HepG2 (cell line): ENCODE data around the gene EPHA10. TPM values are rescaled to one million over a fixed set of nuclear protein-coding genes. Genes with fewer than 3 reads are reported as not detected.

Source experiments
- ATAC-seq: fragments of 200-7000 bp; cut with Tn5 transposase; 3 replicates; pipeline ENCODE4 v1.9.1; 2020; ENCODE audit warnings: mild to moderate bottlenecking, moderate library complexity
- BruUV-seq: library from RNA; stranded (reverse); fragments of 400-500 nt; replicated peaks from 2 replicates; lab custom pipeline; 2021; lab: Mats Ljungman, UMichigan
- CTCF ChIA-PET: fragments of 300-600 bp; formaldehyde crosslinking; extraction: SDS; loops from one replicate; lab custom pipeline; 2021; ENCODE audit warnings: low total read pairs, inconsistent platforms, low intra/inter-chr PET ratio; lab: Yijun Ruan, JAX
- POLR2A ChIA-PET: fragments of 350-600 bp; sonication (Branson Sonifier 250); formaldehyde crosslinking; loops from one replicate; lab custom pipeline; 2020; ENCODE audit warnings: antibody characterized with exemption, inconsistent platforms; lab: Yijun Ruan, JAX
- DNase-seq: peaks from one replicate; pipeline ENCODE4 v3.0.0-alpha.2; 2015; ENCODE audit warnings: low spot score
- FAIRE-seq: peaks from 3 replicates; lab custom pipeline; 2011; peaks lifted over from hg19 to GRCh38; lab: Jason Lieb, UNC
- H2AFZ ChIP-seq: one replicate; pipeline ENCODE4 v1.6.1; 2011; ENCODE audit warnings: low read length, inconsistent platforms
- H3K27ac ChIP-seq: fragments of 300-600 bp; 3 replicates; pipeline ENCODE4 v1.8.0; 2011; ENCODE audit warnings: mixed run types, mild to moderate bottlenecking, mixed read lengths, low read length, inconsistent platforms; ENCODE audit not compliant: insufficient read depth; ENCODE audit errors: extremely low read length
- H3K27me3 ChIP-seq, 2 experiments: fragments of 200-600 bp in 1 of 2; 2 replicates in 1 of 2; 3 replicates in 1 of 2; pipeline versions ENCODE4 v1.6.0 to v1.8.0; 2011; ENCODE audit warnings: low read length in 2 of 2, mild to moderate bottlenecking in 2 of 2, moderate library complexity in 2 of 2, inconsistent platforms in 1 of 2; ENCODE audit not compliant: insufficient read depth in 2 of 2, control insufficient read depth in 1 of 2
- H3K36me3 ChIP-seq, 2 experiments: fragments of 200-600 bp in 1 of 2; replicated peaks in 1 of 2; 2 replicates in 1 of 2; 3 replicates in 1 of 2; pipeline versions ENCODE4 v1.5.1 to v1.8.0; 2011; ENCODE audit warnings: low read length in 2 of 2, inconsistent platforms in 1 of 2; ENCODE audit not compliant: insufficient read depth in 2 of 2, control insufficient read depth in 1 of 2
- H3K4me1 ChIP-seq: 2 replicates; pipeline ENCODE4 v1.5.1; 2012; ENCODE audit warnings: low read length, inconsistent platforms; ENCODE audit not compliant: insufficient read depth
- H3K4me2 ChIP-seq: 2 replicates; pipeline ENCODE4 v1.6.0; 2011; ENCODE audit warnings: low read depth, low read length, inconsistent platforms
- H3K4me3 ChIP-seq, 3 experiments: fragments of 200-600 bp in 1 of 3; sonication (generic), shearing (Covaris generic) in 1 of 3; replicated peaks in 1 of 3; 2 replicates each; pipeline ENCODE4 v1.5.1; 2011 to 2016; ENCODE audit warnings: low read length in 3 of 3, inconsistent platforms in 2 of 3, low read depth in 2 of 3, mild to moderate bottlenecking in 2 of 3, control low read depth in 1 of 3, mixed read lengths in 1 of 3; ENCODE audit not compliant: insufficient read depth in 1 of 3
- H3K79me2 ChIP-seq: one replicate; pipeline ENCODE4 v1.6.1; 2011; ENCODE audit warnings: low read length, inconsistent platforms; ENCODE audit not compliant: insufficient read depth
- H3K9ac ChIP-seq: 2 replicates; pipeline ENCODE4 v1.6.0; 2011; ENCODE audit warnings: mild to moderate bottlenecking, low read depth, low read length, inconsistent platforms; ENCODE audit not compliant: insufficient read depth
- H3K9me3 ChIP-seq: 2 replicates; pipeline ENCODE4 v1.5.1; 2012; ENCODE audit warnings: mild to moderate bottlenecking, low read length
- H4K20me1 ChIP-seq: 2 replicates; pipeline ENCODE4 v1.6.0; 2011; ENCODE audit warnings: inconsistent platforms, mild to moderate bottlenecking, low read length, moderate library complexity; ENCODE audit not compliant: insufficient read depth
- ZNF121 ChIP-seq: sonication (generic); formaldehyde crosslinking; IDR thresholded peaks from 2 replicates; pipeline ENCODE4 v1.5.0; 2020; ENCODE audit warnings: mild to moderate bottlenecking, missing genetic modification reagents
- ZNF367 ChIP-seq: sonication (generic); formaldehyde crosslinking; IDR thresholded peaks from 2 replicates; pipeline ENCODE4 v1.4.0; 2020; ENCODE audit warnings: missing genetic modification reagents, borderline replicate concordance
- ZNF451 ChIP-seq: sonication (generic); formaldehyde crosslinking; IDR thresholded peaks from 2 replicates; pipeline ENCODE4 v1.5.0; 2020; ENCODE audit warnings: mild to moderate bottlenecking, missing genetic modification reagents
- ZNF672 ChIP-seq: sonication (generic); formaldehyde crosslinking; IDR thresholded peaks from 2 replicates; pipeline ENCODE4 v1.8.1; 2022; ENCODE audit warnings: missing genetic modification reagents
- ZNF724P ChIP-seq: sonication (generic); formaldehyde crosslinking; IDR thresholded peaks from 2 replicates; pipeline ENCODE4 v1.8.0; 2022; ENCODE audit warnings: missing genetic modification reagents, borderline replicate concordance
- ZNF841 ChIP-seq: sonication (generic); formaldehyde crosslinking; IDR thresholded peaks from 2 replicates; pipeline ENCODE4 v1.8.1; 2023; ENCODE audit warnings: missing genetic modification reagents, borderline replicate concordance
- WGBS: methylation state at CpG from one replicate; pipeline ENCODE4 v1.1.6; 2017; ENCODE audit warnings: low lambda C conversion rate; 5-methylcytosine and 5-hydroxymethylcytosine counted together
- in situ Hi-C: cut with HindIII; loops from 2 replicates; pipeline ENCODE4 v1.10.0; 2017; ENCODE audit warnings: low pct_unique_long_range_greater_than_20kb; ENCODE audit not compliant: extremely low pct_ligation_motif_present
- intact Hi-C: fragments of 100-400 bp; cut with micrococcal nuclease; formaldehyde crosslinking; loops from one replicate; pipeline ENCODE4 v1.10.0; 2022; ENCODE audit not compliant: unreplicated experiment
- polyA plus RNA-seq, 8 experiments: library from polyadenylated mRNA; depleted of rRNA in 3 of 8; stranded (reverse) in 7 of 8; unstranded in 1 of 8; fragments of >200 nt; fragmentation: Illumina TruSeq in 4 of 8; extraction: Trizol in 4 of 8; gene quantifications; 2 replicates each; pipeline versions ENCODE4 v1.2.1 to v1.2.3, GENCODE V29; 2011 to 2016; ENCODE audit warnings: low read depth in 4 of 8, missing spikeins in 1 of 8, mixed read lengths in 1 of 8; ENCODE audit not compliant: insufficient read depth in 1 of 8
- total RNA-seq, 5 experiments: library from RNA; depleted of rRNA; stranded (reverse); fragments of >200 nt; fragmentation: Illumina TruSeq; extraction: Trizol; gene quantifications; 2 replicates each; pipeline ENCODE4 v1.2.3, GENCODE V29; 2016; ENCODE audit warnings: low read depth in 1 of 5
- TF ChIP-seq, protein P1 (sequence below): IDR thresholded peaks from 2 replicates; pipeline ENCODE4 v1.4.0; 2020; ENCODE audit warnings: mild to moderate bottlenecking, missing genetic modification reagents

The EPHA10 gene
- total and polyA plus RNA-seq, 2 of the 13 experiments (the other 11 are each of a cell fraction or from before 2014, with no cell fraction given): 0.11 to 0.58 TPM

DNA sequence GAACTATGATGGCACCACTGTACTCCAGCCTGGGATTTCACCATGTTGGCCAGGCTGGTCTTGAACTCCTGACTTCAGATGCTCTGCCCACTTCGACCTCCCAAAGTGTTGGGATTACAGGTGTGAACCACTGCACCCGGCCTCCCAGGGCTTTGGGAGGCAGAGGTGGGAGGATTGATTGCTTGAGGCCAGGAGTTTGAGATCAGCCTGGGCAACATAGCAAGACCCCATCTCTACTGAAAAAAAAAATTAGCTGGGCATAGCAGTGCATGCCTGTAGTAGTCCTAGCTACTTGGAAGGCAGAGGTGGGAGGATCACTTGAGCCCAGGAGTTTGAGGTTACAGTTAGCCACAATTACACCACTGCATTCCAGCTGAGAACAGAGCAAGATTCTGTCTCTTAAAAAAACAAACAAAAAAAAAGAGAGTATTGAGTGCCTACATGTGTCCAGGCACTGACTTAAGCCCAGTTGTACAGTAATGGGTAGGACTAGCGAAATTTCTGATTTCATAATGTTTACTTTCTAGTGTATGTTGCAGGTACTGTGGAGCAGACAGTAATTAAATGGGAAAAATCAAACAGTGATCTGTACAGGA lies 32.9 kb upstream of the EPHA10 start:
- Histone ChIP-seq H3K27me3 (no peaks in the 10 kb centered on the region), H2AFZ (no peak overlapping the region), H3K27ac (no peak overlapping the region), H3K4me1 (peaks cover 16% of the 10 kb centered on the region), H3K4me2 (no peak overlapping the region), H4K20me1 (no peaks in the 10 kb centered on the region; the same call in 1 of the 2 replicates), H3K79me2 (peaks cover 7% of the 10 kb centered on the region), H3K4me3 (no peak overlapping the region), H3K36me3 (peaks cover 17 to 55% of the 10 kb centered on the region in 2 experiments), H3K9ac (no peak overlapping the region), H3K9me3 (no peaks in the 10 kb centered on the region)
- in situ Hi-C loops (no loop called here), intact Hi-C loops (loop anchor here (10.0 kb wide), 1 partner anchor 73 kb away; no protein-coding TSS in a partner anchor)
- 97% methylated on average over 3 of the region's 3 CpGs for WGBS
- TF ChIP-seq ZNF672 (CRISPR knock-in tag) (no peak), ZNF121 (peak; percentile 19; the same call in 1 of the 2 replicates), ZNF451 (no peak), ZNF367 (CRISPR knock-in tag) (no peak), ZNF724P (CRISPR knock-in tag) (no peak), ZNF841 (CRISPR knock-in tag) (no peak)
- TF ChIP-seq, protein P1, sequence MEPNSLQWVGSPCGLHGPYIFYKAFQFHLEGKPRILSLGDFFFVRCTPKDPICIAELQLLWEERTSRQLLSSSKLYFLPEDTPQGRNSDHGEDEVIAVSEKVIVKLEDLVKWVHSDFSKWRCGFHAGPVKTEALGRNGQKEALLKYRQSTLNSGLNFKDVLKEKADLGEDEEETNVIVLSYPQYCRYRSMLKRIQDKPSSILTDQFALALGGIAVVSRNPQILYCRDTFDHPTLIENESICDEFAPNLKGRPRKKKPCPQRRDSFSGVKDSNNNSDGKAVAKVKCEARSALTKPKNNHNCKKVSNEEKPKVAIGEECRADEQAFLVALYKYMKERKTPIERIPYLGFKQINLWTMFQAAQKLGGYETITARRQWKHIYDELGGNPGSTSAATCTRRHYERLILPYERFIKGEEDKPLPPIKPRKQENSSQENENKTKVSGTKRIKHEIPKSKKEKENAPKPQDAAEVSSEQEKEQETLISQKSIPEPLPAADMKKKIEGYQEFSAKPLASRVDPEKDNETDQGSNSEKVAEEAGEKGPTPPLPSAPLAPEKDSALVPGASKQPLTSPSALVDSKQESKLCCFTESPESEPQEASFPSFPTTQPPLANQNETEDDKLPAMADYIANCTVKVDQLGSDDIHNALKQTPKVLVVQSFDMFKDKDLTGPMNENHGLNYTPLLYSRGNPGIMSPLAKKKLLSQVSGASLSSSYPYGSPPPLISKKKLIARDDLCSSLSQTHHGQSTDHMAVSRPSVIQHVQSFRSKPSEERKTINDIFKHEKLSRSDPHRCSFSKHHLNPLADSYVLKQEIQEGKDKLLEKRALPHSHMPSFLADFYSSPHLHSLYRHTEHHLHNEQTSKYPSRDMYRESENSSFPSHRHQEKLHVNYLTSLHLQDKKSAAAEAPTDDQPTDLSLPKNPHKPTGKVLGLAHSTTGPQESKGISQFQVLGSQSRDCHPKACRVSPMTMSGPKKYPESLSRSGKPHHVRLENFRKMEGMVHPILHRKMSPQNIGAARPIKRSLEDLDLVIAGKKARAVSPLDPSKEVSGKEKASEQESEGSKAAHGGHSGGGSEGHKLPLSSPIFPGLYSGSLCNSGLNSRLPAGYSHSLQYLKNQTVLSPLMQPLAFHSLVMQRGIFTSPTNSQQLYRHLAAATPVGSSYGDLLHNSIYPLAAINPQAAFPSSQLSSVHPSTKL (CRISPR knock-in tag): no peak
- ChIA-PET CTCF (no interaction called here), POLR2A (no interaction called here)
- DNase-seq (no peak), FAIRE-seq (no peak), ATAC-seq (no peak)
- BruUV-seq: no TSS peak
